Upper lobe of left lung (tissue), 6 donors: ENCODE results near the gene STMN1. TPM values are rescaled to one million over a fixed set of nuclear protein-coding genes. Genes with fewer than 3 reads are reported as not detected.

Experiments
- ATAC-seq, 2 donors: fragments of 200-7000 bp; cut with Tn5 transposase; one replicate each; pipeline ENCODE4 v1.9.1; 2022; ENCODE audit warnings: mild to moderate bottlenecking in 2 of 2, moderate library complexity in 2 of 2; ENCODE audit not compliant: low FRiP score in 2 of 2
- DNase-seq, 2 donors: peaks; one replicate each; pipeline ENCODE4 v3.0.0-alpha.2; 2019 to 2020
- H3K27ac ChIP-seq, 4 donors: fragments of 200-600 bp; sonication (generic); one replicate each; pipeline ENCODE4 v1.5.1; 2016 to 2019
- H3K27me3 ChIP-seq, 4 donors: fragments of 200-600 bp; sonication (generic); one replicate each; pipeline ENCODE4 v1.5.1; 2017 to 2019
- H3K36me3 ChIP-seq, 4 donors: fragments of 200-600 bp; sonication (generic); one replicate each; pipeline ENCODE4 v1.5.1; 2016 to 2019
- H3K4me1 ChIP-seq, 4 donors: fragments of 200-600 bp; sonication (generic); one replicate each; pipeline ENCODE4 v1.5.1; 2018 to 2019
- H3K4me3 ChIP-seq, 4 donors: fragments of 200-600 bp; sonication (generic); one replicate each; pipeline ENCODE4 v1.5.1; 2017 to 2019; ENCODE audit warnings: mild to moderate bottlenecking in 2 of 4, moderate library complexity in 1 of 4
- H3K9me3 ChIP-seq, 4 donors: fragments of 200-600 bp; sonication (generic); one replicate each; pipeline ENCODE4 v1.5.1; 2018 to 2019
- CTCF ChIP-seq, 6 experiments: fragments of 450-650 bp in 4 of 6; fragments of 200-600 bp in 2 of 6; sonication (generic) in 2 of 6; IDR thresholded peaks; one replicate each; pipeline ENCODE4 v1.5.1; 2016 to 2019; ENCODE audit warnings: antibody characterized with exemption in 6 of 6
- EP300 ChIP-seq, 4 donors: sonication (generic); formaldehyde crosslinking; IDR thresholded peaks; one replicate each; pipeline ENCODE4 v1.5.1; 2017; ENCODE audit warnings: antibody characterized with exemption in 4 of 4, control low read depth in 2 of 4
- POLR2A ChIP-seq, 4 donors: fragments of 450-650 bp; IDR thresholded peaks; one replicate each; pipeline ENCODE4 v1.5.1; 2016 to 2017; ENCODE audit warnings: antibody characterized with exemption in 4 of 4, mild to moderate bottlenecking in 2 of 4
- POLR2AphosphoS5 ChIP-seq, 2 donors: sonication (generic); formaldehyde crosslinking; IDR thresholded peaks; one replicate each; pipeline ENCODE4 v1.5.1; 2017; ENCODE audit warnings: antibody characterized with exemption in 2 of 2
- WGBS, 2 donors: methylation state at CpG; one replicate each; pipeline ENCODE4 v1.1.5; 2017 to 2018; 5-methylcytosine and 5-hydroxymethylcytosine counted together
- total RNA-seq, 6 donors: library from RNA; depleted of rRNA in 4 of 6; stranded (reverse); fragments of >200 nt in 4 of 6; gene quantifications; one replicate each; pipeline versions ENCODE4 v1.1.0 to v1.2.1, GENCODE V29; 2016 to 2021
- donor health status: DM: no; HTN: no; CAD: no; lungs with moderate emphysema.
- donor health status: DM: no; HTN: yes; CAD: no; lungs with severe emphysema.

Gene STMN1
- total RNA-seq, 6 donors from 2014 or later, result 38.3 to 103 (median 52.2) TPM

DNA sequence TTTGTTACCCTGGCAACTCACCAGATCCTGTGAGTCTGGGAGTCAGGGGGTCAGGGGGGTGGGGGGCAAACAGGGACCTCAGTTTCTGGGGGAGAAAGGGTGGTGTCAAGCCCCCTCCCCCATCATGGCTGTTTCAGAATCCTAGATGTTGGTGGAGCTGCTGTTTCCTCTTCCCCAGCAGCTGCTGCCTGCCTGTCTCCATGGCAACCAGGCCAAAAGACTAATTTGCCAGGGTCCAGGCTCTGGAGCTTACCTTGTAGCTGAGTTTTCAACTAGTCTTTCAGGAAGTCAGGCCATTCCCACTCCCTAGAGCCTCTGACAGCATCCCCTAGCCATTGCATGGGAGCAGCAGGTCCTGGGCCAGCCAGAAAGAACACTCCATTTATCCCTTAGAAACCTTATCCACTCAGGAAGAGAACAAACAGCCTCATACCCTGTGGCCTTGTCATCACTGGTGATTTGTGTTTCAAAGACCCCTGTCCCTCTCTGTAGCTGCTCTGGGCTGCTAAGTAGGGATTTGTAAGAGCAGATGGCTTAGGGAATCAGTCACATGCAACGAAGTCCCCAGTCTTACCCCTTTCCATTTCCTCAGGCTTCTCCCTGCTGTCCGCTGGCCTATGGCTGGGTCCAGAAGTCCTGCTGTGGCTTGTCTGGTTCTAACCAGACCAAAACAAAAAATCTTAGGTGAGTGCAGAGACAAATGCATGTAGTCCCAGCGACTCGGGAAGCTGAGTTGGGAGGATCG is 21.5 kb upstream of the STMN1 start:
- no peak for DNase-seq
- TF ChIP-seq CTCF (IDR thresholded peaks at IDR 0.05), result no peak
- TF ChIP-seq POLR2AphosphoS5 (IDR thresholded peaks at IDR 0.05), result no peak
- TF ChIP-seq EP300 (IDR thresholded peaks at IDR 0.05), result no peak
- TF ChIP-seq POLR2A (IDR thresholded peaks at IDR 0.05), result no peak
- peaks cover 10 to 12% (median 11%) of the 10 kb centered on the region in 4 donors for H3K4me1 ChIP-seq
- H3K4me3 ChIP-seq, result no peak overlapping the region
- H3K27me3 ChIP-seq, result no peaks in the 10 kb centered on the region
- no peaks in the 10 kb centered on the region for H3K9me3 ChIP-seq
- 96 to 97% methylated on average over 5 of the region's 5 CpGs for WGBS, 2 donors
- ATAC-seq, result no peak
- no peaks in the 10 kb centered on the region for H3K36me3 ChIP-seq
- H3K27ac ChIP-seq, result no peak overlapping the region

DNA sequence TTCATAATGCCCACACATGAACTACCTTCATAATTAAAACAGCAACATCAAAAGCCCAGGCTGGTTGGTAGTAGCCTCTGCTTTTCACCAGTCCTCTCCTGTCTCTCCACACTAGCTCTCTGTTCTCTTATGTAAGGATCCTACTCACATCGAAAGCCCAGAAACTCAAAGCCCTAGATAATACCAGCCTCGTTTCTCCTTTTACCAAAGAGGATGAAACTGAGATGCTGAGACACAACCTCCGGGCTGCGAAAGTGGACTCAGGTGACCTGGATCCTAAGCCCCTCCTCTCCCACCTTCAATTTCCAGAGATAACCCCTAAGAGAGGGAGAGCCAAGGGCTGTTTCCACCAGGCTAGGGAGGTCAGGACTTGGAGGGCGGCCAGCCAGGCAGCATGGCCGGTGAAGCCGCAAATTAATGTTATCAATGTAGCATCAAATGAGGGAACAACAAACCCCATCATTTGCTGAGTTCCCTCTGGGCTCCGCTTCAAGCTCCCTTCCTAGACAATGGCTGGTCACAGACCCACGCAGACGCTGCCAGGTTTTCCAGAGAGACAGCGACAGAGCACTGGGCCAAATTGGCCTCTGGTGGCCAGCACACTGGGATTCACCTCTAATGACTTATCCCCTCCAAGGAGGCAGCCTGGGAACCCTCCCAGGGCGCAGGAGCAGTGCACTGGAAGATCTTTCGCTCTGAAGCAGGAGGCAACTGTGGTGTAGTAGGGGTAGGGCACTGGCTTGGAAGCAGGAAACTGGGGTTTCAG is 20.7 kb upstream of the STMN1 start:
- no peak for DNase-seq
- Histone ChIP-seq H3K36me3 (no peaks in the 10 kb centered on the region), H3K4me1 (peaks cover 17 to 19% (median 18%) of the 10 kb centered on the region in 4 donors), H3K4me3 (no peak overlapping the region), H3K9me3 (no peaks in the 10 kb centered on the region), H3K27ac (no peak overlapping the region), H3K27me3 (no peaks in the 10 kb centered on the region)
- 81% methylated on average over 11 to 13 of the region's 13 CpGs for WGBS, 2 donors
- TF ChIP-seq POLR2AphosphoS5 (IDR thresholded peaks at IDR 0.05) (no peak), CTCF (IDR thresholded peaks at IDR 0.05) (no peak), EP300 (IDR thresholded peaks at IDR 0.05) (no peak), POLR2A (IDR thresholded peaks at IDR 0.05) (no peak)
- no peak for ATAC-seq

DNA sequence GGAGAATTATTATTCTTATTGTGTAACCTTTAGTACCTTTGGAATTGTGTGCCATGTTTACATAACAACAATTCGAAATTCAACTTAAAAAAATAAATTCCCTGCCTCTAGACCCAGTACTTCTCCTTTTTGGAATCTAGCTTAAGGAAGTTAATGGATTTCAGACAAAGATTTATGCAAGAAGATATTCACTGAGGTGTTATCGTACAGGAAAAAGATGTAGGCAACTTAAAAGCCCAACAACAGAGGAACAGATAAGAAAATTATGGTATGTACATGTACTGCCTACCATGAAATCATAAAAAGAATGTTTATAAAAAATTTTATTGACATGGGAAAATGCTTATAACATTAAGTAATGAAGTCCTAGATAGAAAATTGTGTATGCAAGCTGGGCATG is 18.2 kb upstream of the STMN1 start:
- no peaks in the 10 kb centered on the region for H3K9me3 ChIP-seq
- H3K4me3 ChIP-seq, result no peak overlapping the region
- H3K36me3 ChIP-seq, result no peaks in the 10 kb centered on the region
- TF ChIP-seq POLR2AphosphoS5 (IDR thresholded peaks at IDR 0.05), result no peak
- TF ChIP-seq EP300 (IDR thresholded peaks at IDR 0.05), result no peak
- no peak for TF ChIP-seq POLR2A (IDR thresholded peaks at IDR 0.05)
- no peak for TF ChIP-seq CTCF (IDR thresholded peaks at IDR 0.05)
- no peak for ATAC-seq
- H3K27ac ChIP-seq, result no peak overlapping the region
- H3K27me3 ChIP-seq, result no peaks in the 10 kb centered on the region
- no peak for DNase-seq
- WGBS, 2 donors, result 43 to 58% methylated on average over 2 of the region's 2 CpGs
- H3K4me1 ChIP-seq, result peaks cover 17 to 22% (median 18%) of the 10 kb centered on the region in 4 donors

- whole genome bisulfite sequencing, 2 donors, result 0 to 1% methylated on average over 19 to 25 of the region's 32 CpGs
These were observed 16.8 kb upstream of the STMN1 start for GRCh38 chr1:25922971-25923552.

More at GRCh38 chr1:25922971-25923552, 16.8 kb upstream of the STMN1 start:
- no peaks in the 10 kb centered on the region for H3K27me3 ChIP-seq
- peak overlapping the region; percentile 31 to 68 (median 56) for H3K4me3 ChIP-seq
- H3K9me3 ChIP-seq, result no peaks in the 10 kb centered on the region
- TF ChIP-seq CTCF (IDR thresholded peaks at IDR 0.05), result no peak
- peak in 1 of 4 donors; percentile 59 for TF ChIP-seq POLR2A (IDR thresholded peaks at IDR 0.05)
- TF ChIP-seq EP300 (IDR thresholded peaks at IDR 0.05), result no peak
- peak in 1 of 2 donors; percentile 40 for TF ChIP-seq POLR2AphosphoS5 (IDR thresholded peaks at IDR 0.05)
- peaks cover 17 to 22% (median 18%) of the 10 kb centered on the region in 4 donors for H3K4me1 ChIP-seq
- peak in 1 of 2 donors; percentile 37 for DNase-seq
- H3K36me3 ChIP-seq, result no peaks in the 10 kb centered on the region
- peak; percentile 47 to 81 for ATAC-seq
- H3K27ac ChIP-seq, result peak overlapping the region; percentile 74 to 87 (median 84)
